ENCODE results near the gene CDH4.

CDH4 gene

GRCh38 chr20:61518424-61518951, 266.4 kb downstream of the CDH4 start:
- DNase-seq (ENCODE audit: low spot score), result no peak

GRCh38 chr20:61519488-61519887, 267.4 kb downstream of the CDH4 start:
- no peak for DNase-seq (ENCODE audit: low spot score)

GRCh38 chr20:61520076-61520892, 268.2 kb downstream of the CDH4 start:
- no peak for DNase-seq (ENCODE audit: low spot score)

GRCh38 chr20:61520893-61521460, 268.9 kb downstream of the CDH4 start:
- no peak for DNase-seq (ENCODE audit: low spot score)

- DNase-seq (ENCODE audit: low spot score), result no peak
These were observed 269.8 kb downstream of the CDH4 start for GRCh38 chr20:61521687-61522420.

- DNase-seq (ENCODE audit: low spot score), result no peak
These were observed 270.5 kb downstream of the CDH4 start for GRCh38 chr20:61522498-61523090.

- DNase-seq (ENCODE audit: low spot score), result no peak
These were observed 271.1 kb downstream of the CDH4 start for GRCh38 chr20:61523145-61523544.

GRCh38 chr20:61524951-61525666, 273.0 kb downstream of the CDH4 start:
- DNase-seq (ENCODE audit: low spot score), result no peak

- peak; percentile 50 for DNase-seq (ENCODE audit: low spot score)
These were observed 273.8 kb downstream of the CDH4 start for GRCh38 chr20:61525781-61526431.

GRCh38 chr20:61526907-61527306, 274.8 kb downstream of the CDH4 start:
- DNase-seq (ENCODE audit: low spot score), result no peak

GRCh38 chr20:61527626-61528025, 275.6 kb downstream of the CDH4 start:
- no peak for DNase-seq (ENCODE audit: low spot score)

- DNase-seq (ENCODE audit: low spot score), result no peak
These were observed 276.5 kb downstream of the CDH4 start for GRCh38 chr20:61528591-61528990.

GRCh38 chr20:61529354-61529753, 277.3 kb downstream of the CDH4 start:
- no peak for DNase-seq (ENCODE audit: low spot score)

- DNase-seq (ENCODE audit: low spot score), result no peak
These were observed 279.7 kb downstream of the CDH4 start for GRCh38 chr20:61531553-61532345.

GRCh38 chr20:61532736-61533135, 280.7 kb downstream of the CDH4 start:
- no peak for DNase-seq (ENCODE audit: low spot score)

GRCh38 chr20:61533231-61533631, 281.2 kb downstream of the CDH4 start:
- DNase-seq (ENCODE audit: low spot score), result no peak

- no peak for DNase-seq (ENCODE audit: low spot score)
These were observed 282.3 kb downstream of the CDH4 start for GRCh38 chr20:61534346-61534745.

- no peak for DNase-seq (ENCODE audit: low spot score)
These were observed 283.0 kb downstream of the CDH4 start for GRCh38 chr20:61535091-61535490.

- no peak for DNase-seq (ENCODE audit: low spot score)
These were observed 283.5 kb downstream of the CDH4 start for GRCh38 chr20:61535536-61535935.

- no peak for DNase-seq (ENCODE audit: low spot score)
These were observed 283.9 kb downstream of the CDH4 start for GRCh38 chr20:61535956-61536355.

Data from iPS-NIHi11 (cell line).